IPS-18a (cell line): ENCODE results near the gene LMO2.
"Not testable (repeated sequence)": the region's sequence is repeated elsewhere in the genome, so short reads cannot be mapped to it uniquely, and the experiment has no call there.

Experiments used
- H3K27ac ChIP-seq: one replicate; pipeline ENCODE4 v1.5.1; 2013; ENCODE audit warnings: low read length
- H3K27me3 ChIP-seq: one replicate; pipeline ENCODE4 v1.6.1; 2013; ENCODE audit warnings: mild to moderate bottlenecking, low read length; ENCODE audit not compliant: control insufficient read depth, insufficient read depth
- H3K36me3 ChIP-seq: one replicate; pipeline ENCODE4 v1.6.1; 2013; ENCODE audit warnings: low read depth, low read length; ENCODE audit not compliant: control insufficient read depth
- H3K4me1 ChIP-seq: one replicate; pipeline ENCODE4 v1.6.1; 2013; ENCODE audit warnings: low read depth, low read length; ENCODE audit not compliant: control insufficient read depth
- H3K4me3 ChIP-seq: one replicate; pipeline ENCODE4 v1.5.1; 2013; ENCODE audit warnings: low read length
- H3K9ac ChIP-seq: one replicate; pipeline ENCODE4 v1.6.1; 2013; ENCODE audit warnings: mild to moderate bottlenecking, low read length, moderate library complexity
- H3K9me3 ChIP-seq: one replicate; pipeline ENCODE4 v1.6.1; 2013; ENCODE audit warnings: low read depth, low read length; ENCODE audit not compliant: control insufficient read depth

The LMO2 gene

DNA sequence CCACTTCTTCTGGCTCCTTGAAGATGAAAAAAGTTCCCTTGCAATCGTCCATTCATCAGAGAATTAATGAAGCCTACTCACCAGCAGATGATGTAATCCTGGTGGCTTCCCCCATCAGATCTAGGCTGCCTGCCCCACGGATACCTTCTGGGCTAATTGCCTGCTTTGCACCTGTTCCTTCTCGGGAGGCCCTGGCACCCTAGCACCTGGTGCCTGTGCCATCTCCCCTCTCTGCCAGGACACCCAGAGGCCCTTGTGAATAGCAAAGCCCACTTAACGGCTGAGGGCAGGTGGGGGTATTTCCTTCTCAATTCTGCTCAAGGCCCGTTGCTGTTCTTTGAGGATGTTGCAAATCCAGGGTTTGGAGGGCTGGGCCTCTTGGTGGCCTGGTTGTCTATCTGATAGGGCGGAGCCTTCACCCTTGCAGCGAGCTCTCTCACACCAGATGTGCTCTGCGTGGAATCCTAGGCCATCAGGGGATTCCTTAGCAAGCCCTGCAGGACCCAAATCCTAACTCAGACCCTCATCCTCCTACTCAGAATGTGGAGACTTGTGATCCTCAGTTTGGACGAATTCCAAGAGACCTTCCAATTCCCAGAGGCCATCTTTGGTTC, at the start of gene LMO2:
LMO2 (minus strand) TSS at position 363 of the 614 bp plus-strand sequence. CDS start 22,360 bp downstream, outside the sequence.
- Histone ChIP-seq H3K4me1 (peaks cover 5% of the 10 kb centered on the region), H3K9ac (no peak within 1 kb of the TSS), H3K27me3 (no peaks in the 10 kb centered on the region), H3K4me3 (no peak within 1 kb of the TSS), H3K9me3 (no peaks in the 10 kb centered on the region), H3K27ac (no peak within 1 kb of the TSS), H3K36me3 (no peaks in the 10 kb centered on the region)

- H3K27me3 ChIP-seq: no peaks in the 10 kb centered on the region
These were observed 48.6 kb upstream of the LMO2 start for GRCh38 chr11:33940538-33940815.

DNA sequence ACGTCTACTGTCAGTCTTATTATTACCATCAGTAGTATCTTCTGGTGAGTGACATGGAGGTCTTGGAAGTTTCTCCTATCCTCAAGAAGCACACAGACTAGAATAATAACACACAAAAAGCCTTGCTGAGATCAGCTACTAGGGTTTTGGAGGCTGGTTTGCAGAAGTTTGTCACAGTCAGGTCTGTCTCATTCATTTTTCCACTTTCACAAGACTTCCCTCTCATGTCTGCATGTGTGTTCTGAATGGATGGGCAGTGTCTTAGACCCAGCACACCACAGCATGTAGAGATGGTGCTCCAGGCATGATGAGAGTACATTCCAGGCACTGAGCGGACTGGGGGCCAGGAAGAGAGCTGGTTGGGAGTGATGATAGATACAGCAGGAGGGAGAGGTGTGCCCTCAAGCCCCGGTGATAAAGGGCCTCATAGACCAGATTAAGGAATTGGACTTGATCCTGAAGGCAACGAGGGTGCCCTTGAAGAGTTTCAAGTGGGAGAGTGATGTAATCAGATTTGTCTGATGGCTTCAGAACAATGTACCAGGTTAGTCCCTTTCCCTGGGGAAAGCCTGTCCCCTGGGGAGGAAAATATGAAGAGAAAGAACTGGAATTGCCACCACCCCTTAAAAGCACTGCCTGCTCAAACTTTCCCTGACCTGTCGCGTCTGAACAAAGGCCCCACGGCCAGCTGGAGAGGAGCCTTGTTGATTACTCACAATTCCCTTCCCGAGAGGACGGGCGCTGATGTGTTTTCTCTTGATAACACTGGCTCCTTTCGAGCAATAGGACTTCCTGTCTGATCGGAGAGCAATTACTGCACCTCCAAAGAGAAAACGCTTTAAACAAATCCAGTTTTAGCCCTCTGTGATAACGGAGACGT, 45.1 kb upstream of the LMO2 start:
- Histone ChIP-seq H3K4me3 (no peak overlapping the region), H3K4me1 (no peaks in the 10 kb centered on the region), H3K9me3 (no peaks in the 10 kb centered on the region), H3K27ac (no peak overlapping the region), H3K9ac (no peak overlapping the region), H3K36me3 (no peaks in the 10 kb centered on the region), H3K27me3 (no peaks in the 10 kb centered on the region)

More at GRCh38 chr11:33940538-33940815, 48.6 kb upstream of the LMO2 start:
- Histone ChIP-seq H3K27ac (no peak overlapping the region), H3K9ac (no peak overlapping the region), H3K9me3 (no peaks in the 10 kb centered on the region), H3K4me1 (no peaks in the 10 kb centered on the region), H3K4me3 (no peak overlapping the region), H3K36me3 (no peaks in the 10 kb centered on the region)

GRCh38 chr11:33935461-33936456, 43.9 kb upstream of the LMO2 start:
- H3K4me3 ChIP-seq: no peak overlapping the region
- no peaks in the 10 kb centered on the region for H3K36me3 ChIP-seq
- no peak overlapping the region for H3K27ac ChIP-seq
- no peak overlapping the region for H3K9ac ChIP-seq
- H3K4me1 ChIP-seq: no peaks in the 10 kb centered on the region
- H3K9me3 ChIP-seq: no peaks in the 10 kb centered on the region
- no peaks in the 10 kb centered on the region for H3K27me3 ChIP-seq

- Histone ChIP-seq H3K9me3 (no peaks in the 10 kb centered on the region), H3K4me3 (no peak overlapping the region), H3K27ac (no peak overlapping the region), H3K27me3 (no peaks in the 10 kb centered on the region), H3K4me1 (peaks cover 5% of the 10 kb centered on the region), H3K36me3 (no peaks in the 10 kb centered on the region), H3K9ac (no peak overlapping the region)
These were observed 43.1 kb upstream of the LMO2 start for GRCh38 chr11:33935005-33935404.

DNA sequence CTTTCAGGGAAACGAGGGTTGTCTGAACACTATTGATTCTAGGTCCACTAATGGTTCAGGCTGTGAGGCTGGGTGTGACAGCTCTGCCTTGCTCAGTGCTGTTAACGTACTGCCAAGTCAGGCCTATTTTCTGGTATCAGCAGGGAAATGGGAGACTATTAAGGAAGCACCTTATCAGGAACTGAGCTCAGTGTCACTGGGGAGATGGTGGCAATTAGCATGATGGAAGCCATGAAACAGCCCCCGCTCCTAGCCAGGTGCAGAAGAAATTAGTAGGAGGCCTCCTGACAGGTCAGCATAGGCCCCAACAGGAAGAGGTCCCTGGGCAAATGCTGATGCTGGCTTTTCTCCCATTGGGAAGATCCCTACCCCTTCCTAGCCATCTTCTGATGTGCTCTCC, 42.6 kb upstream of the LMO2 start:
- no peaks in the 10 kb centered on the region for H3K36me3 ChIP-seq
- no peak overlapping the region for H3K9ac ChIP-seq
- H3K4me3 ChIP-seq: no peak overlapping the region
- no peaks in the 10 kb centered on the region for H3K9me3 ChIP-seq
- no peak overlapping the region for H3K27ac ChIP-seq
- no peaks in the 10 kb centered on the region for H3K27me3 ChIP-seq
- H3K4me1 ChIP-seq: peaks cover 5% of the 10 kb centered on the region

- no peaks in the 10 kb centered on the region for H3K27me3 ChIP-seq
- H3K4me1 ChIP-seq: peaks cover 5% of the 10 kb centered on the region
- H3K4me3 ChIP-seq: no peak overlapping the region
- no peak overlapping the region for H3K9ac ChIP-seq
- H3K27ac ChIP-seq: no peak overlapping the region
- no peaks in the 10 kb centered on the region for H3K36me3 ChIP-seq
- no peaks in the 10 kb centered on the region for H3K9me3 ChIP-seq
These were observed 41.7 kb upstream of the LMO2 start for GRCh38 chr11:33933602-33934001.

- Histone ChIP-seq H3K27ac (no peak overlapping the region), H3K9me3 (no peaks in the 10 kb centered on the region), H3K9ac (no peak overlapping the region), H3K27me3 (no peaks in the 10 kb centered on the region), H3K4me1 (peaks cover 5% of the 10 kb centered on the region), H3K4me3 (no peak overlapping the region), H3K36me3 (no peaks in the 10 kb centered on the region)
These were observed 40.8 kb upstream of the LMO2 start for GRCh38 chr11:33932721-33933120.

- H3K36me3 ChIP-seq, H3K9me3 ChIP-seq, H3K27ac ChIP-seq, H3K27me3 ChIP-seq, H3K4me3 ChIP-seq, H3K4me1 ChIP-seq, H3K9ac ChIP-seq: not testable (repeated sequence)
These were observed 40.0 kb upstream of the LMO2 start for GRCh38 chr11:33931739-33932366.

DNA sequence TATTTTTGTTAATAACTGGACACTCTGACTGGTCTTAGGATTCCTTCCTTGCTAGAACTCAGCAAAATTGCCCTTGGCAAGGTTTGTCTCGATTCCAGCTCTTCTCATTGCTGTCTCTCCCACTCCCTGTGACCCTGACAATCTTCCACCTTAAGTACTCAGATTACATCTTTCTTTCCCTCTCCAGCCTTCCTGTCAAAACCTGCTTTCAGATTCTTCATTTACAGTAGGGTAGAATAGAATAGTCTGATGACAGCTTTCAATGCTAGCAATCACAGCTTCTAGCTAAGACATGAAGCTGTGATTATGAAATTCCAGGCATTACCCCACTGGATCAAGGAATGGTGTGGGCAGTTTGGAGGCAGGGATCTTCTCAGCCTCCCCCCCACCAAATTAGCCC, 39.2 kb upstream of the LMO2 start:
- Histone ChIP-seq H3K27ac (no peak overlapping the region), H3K9ac (no peak overlapping the region)

More for the DNA sequence above, 39.2 kb upstream of the LMO2 start:
- H3K4me1 ChIP-seq: peaks cover 5% of the 10 kb centered on the region
- no peaks in the 10 kb centered on the region for H3K36me3 ChIP-seq
- no peak overlapping the region for H3K4me3 ChIP-seq
- no peaks in the 10 kb centered on the region for H3K27me3 ChIP-seq
- H3K9me3 ChIP-seq: no peaks in the 10 kb centered on the region
